HG03520 (cell line): ENCODE measurements around the gene ZDHHC11B.
"Not testable (repeated sequence)": the region's sequence is repeated elsewhere in the genome, so short reads cannot be mapped to it uniquely, and the experiment has no call there.

Source experiments
- ATAC-seq: cut with Tn5 transposase; IDR thresholded peaks from one replicate; pipeline ENCODE4 v1.9.1; 2021; ENCODE audit warnings: mild to moderate bottlenecking, moderate library complexity; ENCODE audit not compliant: unreplicated experiment

The ZDHHC11B gene

GRCh38 chr5:771087-771781, 13.3 kb downstream of the ZDHHC11B start:
- not testable (repeated sequence) for ATAC-seq

- ATAC-seq: not testable (repeated sequence)
Observed at GRCh38 chr5:770585-770984, 13.9 kb downstream of the ZDHHC11B start.

DNA sequence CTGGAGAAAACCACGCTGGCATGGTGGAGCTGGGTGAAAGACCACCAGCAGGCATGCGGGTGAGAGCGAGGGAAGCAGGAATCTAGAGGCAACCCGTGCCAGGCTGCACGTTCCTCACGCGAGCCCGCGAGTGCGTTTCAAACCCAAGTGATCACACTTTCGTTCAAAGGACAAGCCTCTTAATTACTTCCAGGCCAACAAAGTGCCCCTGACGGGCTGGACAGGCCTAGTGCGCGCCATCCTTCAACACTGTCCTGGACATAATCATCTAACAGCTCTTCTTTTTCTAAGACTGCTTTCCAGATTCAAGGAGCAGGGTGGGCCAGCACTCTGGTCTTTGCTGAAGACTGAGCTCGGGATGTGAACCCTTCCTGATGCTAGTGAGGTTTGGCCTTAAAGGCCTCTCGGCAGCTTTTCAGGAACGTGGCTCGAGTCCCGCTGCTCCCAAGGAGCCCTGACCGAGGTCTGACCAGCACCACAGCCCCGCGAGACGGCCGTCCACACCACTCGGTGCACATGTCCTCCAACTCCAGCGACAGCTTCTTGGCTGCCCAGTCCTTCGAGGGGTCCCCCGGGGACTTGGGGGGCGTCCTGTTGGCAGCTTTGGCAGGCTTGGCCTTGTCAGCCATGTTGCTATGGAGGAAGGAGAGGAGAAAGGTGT, 14.9 kb downstream of the ZDHHC11B start:
- not testable (repeated sequence) for ATAC-seq

DNA sequence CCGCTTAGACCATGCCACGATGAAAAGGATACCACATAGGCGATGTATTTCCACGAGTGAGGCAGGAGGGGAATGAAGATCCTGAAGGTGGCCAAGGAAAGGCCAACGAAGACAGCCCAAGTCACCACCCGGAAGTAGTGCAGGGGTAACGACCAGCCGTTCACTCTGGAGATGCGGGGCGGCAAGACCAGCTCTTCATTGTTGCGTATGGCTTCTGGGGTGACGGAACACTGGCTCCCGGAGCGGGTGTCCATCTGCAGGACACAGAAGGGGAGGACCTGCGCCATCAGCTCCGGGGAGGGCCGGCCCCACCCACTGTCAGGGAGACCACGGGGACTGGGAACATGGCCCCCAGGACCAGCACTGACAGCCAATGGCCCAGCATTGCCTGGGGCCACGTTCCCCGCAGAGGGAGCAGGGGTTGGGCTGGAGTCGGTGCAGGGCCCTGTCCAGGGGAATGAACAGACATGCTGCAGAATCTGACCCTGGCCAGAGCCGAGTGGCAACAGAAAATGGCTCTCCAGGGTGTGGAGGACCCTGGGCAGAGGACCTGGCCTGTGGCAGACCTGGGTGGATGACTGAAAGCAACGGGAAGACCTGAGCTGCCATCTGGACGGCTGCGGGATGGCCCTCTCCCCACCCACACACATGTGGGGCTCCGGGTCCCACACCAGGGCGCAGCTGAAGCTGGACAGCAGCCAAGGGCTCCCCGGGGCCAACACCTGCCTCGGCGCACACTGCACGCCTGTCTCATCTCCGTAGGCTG, 17.7 kb downstream of the ZDHHC11B start:
- no peak for ATAC-seq

DNA sequence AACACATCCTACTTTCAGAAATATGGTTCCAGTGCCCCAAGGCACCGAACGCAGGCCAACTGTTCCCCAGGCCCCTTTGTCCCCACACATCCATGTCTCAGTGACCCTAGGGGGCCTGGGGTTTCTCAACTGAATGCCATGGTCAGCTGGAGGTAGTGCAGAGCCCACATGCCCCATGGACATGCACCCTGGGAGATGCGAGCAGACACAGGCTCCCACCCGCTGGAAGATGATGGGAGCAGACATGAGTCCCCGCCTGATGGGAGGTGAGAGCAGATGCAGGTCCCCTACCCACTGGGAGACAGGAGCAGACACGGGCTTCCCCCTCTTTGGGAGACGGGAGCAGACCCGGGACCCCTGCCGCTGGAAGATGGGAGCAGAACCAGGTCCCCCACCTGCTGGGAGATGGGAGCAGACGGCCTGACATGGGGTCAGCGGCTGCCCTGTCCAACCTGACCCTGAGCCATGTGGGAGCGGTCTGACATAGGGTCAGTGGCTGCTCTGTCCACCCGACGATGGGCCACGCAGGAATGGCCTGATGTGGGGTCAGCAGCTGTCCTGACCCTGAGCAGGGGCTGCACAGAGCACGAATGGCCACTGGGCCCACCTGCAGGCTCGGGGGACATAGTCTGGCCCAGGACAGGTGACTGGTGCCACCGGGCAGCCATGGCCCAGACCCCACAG, 18.4 kb downstream of the ZDHHC11B start:
- no peak for ATAC-seq

DNA sequence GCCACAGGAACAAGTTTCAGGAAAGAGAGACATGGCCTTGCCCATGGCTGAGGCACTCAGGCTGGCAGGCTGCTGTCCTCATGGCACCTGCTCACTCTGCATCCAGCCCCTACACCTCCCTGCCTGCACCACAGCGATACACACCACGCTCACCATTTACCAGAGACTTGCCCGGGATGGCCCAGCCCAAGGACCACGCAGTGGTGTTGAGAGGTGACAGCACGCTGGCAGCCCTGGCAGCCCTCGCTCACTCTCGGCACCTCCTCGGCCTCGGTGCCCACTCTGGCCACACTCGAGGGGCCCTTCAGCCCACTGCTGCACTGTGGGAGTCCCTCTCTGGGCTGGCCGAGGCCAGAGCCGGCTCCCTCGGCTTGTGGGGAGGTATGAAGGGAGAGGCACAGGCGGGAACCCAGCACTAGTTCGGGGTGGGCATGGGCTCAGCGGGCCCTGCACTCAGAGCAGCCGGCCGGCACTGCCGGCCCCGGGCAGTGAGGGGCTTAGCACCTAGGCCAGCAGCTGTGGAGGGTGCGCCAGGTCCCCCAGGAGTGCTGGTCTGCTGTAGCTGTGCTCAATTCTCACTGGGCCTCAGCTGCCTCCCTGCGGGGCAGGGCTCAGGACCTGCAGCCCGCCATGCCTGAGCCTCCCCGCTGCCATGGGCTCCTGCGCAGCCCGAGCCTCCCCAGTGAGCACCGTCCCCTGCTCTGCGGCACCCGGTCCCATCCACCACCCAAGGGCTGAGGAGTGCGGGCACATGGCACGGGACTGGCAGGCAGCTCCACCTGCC, 20.3 kb downstream of the ZDHHC11B start:
- ATAC-seq: no peak

GRCh38 chr5:763397-763796, 21.1 kb downstream of the ZDHHC11B start:
- ATAC-seq: no peak

GRCh38 chr5:762996-763395, 21.5 kb downstream of the ZDHHC11B start:
- not testable (repeated sequence) for ATAC-seq

DNA sequence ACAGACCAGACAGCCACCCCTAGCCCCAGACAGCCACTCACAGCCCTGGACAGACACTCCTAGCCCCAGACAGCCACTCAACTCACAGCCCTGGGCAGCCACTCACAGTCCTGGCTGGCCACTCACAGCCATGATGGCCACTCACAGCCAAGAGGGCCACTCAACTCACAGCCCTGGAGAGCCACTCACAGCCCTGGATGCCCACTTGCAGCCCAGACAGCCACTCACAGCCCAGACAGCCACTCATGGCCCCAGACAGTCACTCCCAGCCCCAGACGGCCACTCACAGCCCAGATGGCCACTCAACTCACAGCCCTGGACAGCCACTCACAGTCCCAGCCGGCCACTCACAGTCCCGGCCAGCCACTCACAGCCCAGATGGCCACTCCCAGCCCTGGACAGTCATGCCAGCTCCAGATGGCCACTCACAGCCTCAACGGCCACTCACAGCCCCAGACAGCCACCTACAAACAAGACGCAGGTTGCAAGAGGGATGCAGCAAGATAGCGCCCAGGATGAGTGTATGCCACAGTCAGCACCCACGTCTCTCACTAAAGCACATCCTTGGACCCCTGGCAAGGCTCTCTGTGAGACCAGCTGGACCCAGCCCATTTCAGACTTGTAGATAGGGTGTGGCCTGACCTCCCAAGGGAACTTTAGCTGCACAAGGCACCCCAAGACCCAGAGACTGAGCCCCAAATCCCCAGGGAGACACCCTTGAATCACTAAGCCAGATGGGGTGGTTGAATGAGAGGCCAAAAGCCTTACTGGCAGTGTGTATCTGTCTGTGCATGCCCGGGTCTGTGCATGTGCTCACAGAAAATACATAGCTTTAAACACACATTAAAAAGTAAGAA, 22.4 kb downstream of the ZDHHC11B start:
- ATAC-seq: no peak

DNA sequence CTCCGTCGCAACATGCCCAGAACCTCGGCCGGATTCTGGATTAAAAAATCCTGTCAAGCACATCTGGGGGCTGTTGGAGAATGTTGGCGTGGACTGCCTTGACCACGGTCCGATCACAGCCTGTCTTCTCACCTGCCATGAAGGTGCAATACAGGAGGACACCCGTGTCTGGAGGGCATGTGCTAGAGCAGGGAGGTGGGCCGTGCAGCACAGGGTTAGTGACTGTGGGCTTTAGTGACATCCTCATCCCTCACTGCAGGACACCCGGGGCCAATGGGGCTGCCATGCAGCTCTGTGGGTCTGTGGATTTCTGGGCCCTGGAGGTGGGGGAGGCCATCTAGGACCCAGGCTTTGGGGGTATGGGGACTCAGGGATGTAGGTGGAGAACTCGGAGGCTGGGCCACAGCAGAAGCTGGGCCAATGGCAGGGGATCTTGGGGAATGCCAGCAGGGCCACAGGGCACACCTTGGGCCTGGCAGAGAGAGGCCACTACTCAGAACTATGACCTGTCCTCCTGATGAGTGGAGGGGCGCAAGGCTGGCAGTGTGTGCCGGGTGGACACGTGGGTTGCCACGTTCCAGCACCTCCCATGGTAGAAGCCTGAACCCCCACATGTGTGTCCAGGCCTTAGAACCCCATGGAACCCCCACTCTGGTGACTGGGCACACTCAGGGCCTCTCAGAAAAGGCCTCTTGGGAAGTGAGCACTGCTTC, 23.3 kb downstream of the ZDHHC11B start:
- no peak for ATAC-seq

GRCh38 chr5:760363-761058, 24.0 kb downstream of the ZDHHC11B start:
- no peak for ATAC-seq

GRCh38 chr5:759781-760362, 24.7 kb downstream of the ZDHHC11B start:
- ATAC-seq: no peak

- ATAC-seq: peak; percentile 67
Observed at GRCh38 chr5:759111-759751, 25.3 kb downstream of the ZDHHC11B start.

DNA sequence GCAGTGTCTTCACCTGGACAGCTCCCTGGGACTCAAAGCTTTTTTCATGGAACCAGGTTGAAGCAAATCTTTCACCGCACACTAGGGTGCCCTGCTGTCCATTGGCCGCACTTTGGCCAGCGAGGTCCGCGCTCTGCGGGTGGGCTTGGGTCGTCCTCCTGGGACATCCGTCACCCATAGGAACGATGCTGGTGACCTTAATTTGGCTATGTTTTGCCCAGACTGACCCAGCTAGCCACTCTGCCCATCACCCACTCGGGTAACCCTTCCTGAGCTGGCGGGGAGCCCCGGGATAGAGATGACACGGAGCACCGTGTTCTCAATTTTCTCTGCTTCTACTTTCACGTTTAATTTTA, 25.9 kb downstream of the ZDHHC11B start:
- ATAC-seq: no peak

- ATAC-seq: no peak
Observed at GRCh38 chr5:757931-758697, 26.4 kb downstream of the ZDHHC11B start.

DNA sequence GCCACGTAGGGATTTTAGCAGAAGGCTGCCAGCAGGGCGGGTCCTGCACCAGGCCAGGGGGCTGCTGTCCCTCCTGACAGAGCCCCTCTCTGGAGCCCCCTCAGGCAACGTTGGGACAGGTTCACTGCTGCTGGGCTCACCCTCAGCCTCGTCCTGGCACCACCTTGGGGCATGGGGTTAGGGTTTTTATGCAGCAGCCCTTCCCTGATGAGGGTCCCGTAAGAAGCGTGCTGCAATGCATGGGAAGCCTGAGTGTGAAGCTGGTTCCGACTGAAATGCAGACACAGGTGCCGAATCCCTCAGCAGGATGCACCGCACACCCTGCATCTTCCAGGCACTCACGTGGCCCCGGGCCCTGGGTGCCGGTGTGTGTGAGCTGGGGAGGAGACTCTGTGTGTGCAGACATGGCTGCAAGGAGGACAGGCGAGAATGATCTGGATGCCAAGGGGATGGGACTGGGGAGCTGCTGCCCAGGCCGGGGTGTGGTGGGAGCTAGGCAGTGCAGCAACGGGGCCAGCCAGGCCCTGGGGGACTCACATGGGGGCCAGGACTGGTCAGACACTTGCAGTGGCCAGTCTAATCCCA, 27.1 kb downstream of the ZDHHC11B start:
- no peak for ATAC-seq
